Esophagus muscularis mucosa (tissue), 3 donors: ENCODE data around the gene NRXN3.

Experiments used
- CTCF ChIP-seq, 3 experiments: fragments of 200-600 bp in 2 of 3; fragments of 450-650 bp in 1 of 3; sonication (generic) in 2 of 3; IDR thresholded peaks; one replicate each; pipeline ENCODE4 v1.5.1; 2017 to 2019; ENCODE audit warnings: antibody characterized with exemption in 3 of 3, mild to moderate bottlenecking in 2 of 3, moderate library complexity in 1 of 3
- POLR2A ChIP-seq: fragments of 450-650 bp; IDR thresholded peaks from one replicate; pipeline ENCODE4 v1.6.1; 2017; ENCODE audit warnings: antibody characterized with exemption, moderate library complexity, mild to moderate bottlenecking, low read depth
- POLR2AphosphoS5 ChIP-seq, 2 donors: sonication (generic); formaldehyde crosslinking; IDR thresholded peaks; one replicate each; pipeline ENCODE4 v1.6.1; 2017; ENCODE audit warnings: antibody characterized with exemption in 2 of 2

GRCh38 chr14:79253576-79253975, 1083.4 kb downstream of the NRXN3 start:
- TF ChIP-seq POLR2A (no peak), CTCF (IDR thresholded peaks at IDR 0.05) (no peak), POLR2AphosphoS5 (IDR thresholded peaks at IDR 0.05) (no peak)
